T-helper 1 cell treated with Interleukin-12 subunit alpha and Interleukin-12 subunit beta and Interleukin-4 antibody, amounts not matched to agents 30 μg/mL and 1 μg/mL, for 36 hours (primary cell): ENCODE measurements around the gene TBX10.
"Not testable (repeated sequence)": the region's sequence is repeated elsewhere in the genome, so short reads cannot be mapped to it uniquely, and the experiment has no call there.

Experiments
- H3K27ac Mint-ChIP-seq: one replicate; pipeline ENCODE4 v1.8.0; 2021; ENCODE audit warnings: mild to moderate bottlenecking, mixed read lengths
- H3K27me3 Mint-ChIP-seq: one replicate; pipeline ENCODE4 v1.8.0; 2021; ENCODE audit warnings: low read depth, mixed read lengths
- H3K36me3 Mint-ChIP-seq: one replicate; pipeline ENCODE4 v1.8.0; 2021; ENCODE audit warnings: low read depth, mixed read lengths
- H3K4me1 Mint-ChIP-seq: one replicate; pipeline ENCODE4 v1.8.0; 2021; ENCODE audit warnings: low read depth, mixed read lengths
- H3K4me3 Mint-ChIP-seq: one replicate; pipeline ENCODE4 v1.8.0; 2021; ENCODE audit warnings: mild to moderate bottlenecking, moderate library complexity, mixed read lengths
- H3K9me3 Mint-ChIP-seq: one replicate; pipeline ENCODE4 v1.8.0; 2021; ENCODE audit warnings: mixed read lengths

Gene TBX10

DNA sequence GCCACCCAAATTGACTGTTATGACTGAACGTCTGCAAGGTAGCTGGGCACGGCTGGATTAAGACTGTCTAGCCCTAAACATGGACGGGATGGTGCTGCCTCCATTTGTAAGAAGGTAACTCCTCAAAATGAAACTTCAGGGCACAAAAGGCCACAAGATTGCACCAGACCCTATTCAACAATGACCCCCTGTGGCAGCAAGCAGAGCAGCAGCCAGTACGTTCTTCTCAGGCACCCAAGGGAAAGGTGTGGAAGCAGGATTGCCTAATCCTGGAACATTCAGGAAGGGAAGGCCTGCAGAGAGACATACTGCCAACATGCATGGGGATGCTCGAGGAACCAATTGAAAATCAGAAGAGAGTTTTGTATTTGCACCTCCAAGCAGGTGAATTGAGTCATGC is 4.5 kb upstream of the TBX10 start:
- H3K27ac Mint-ChIP-seq = no peak overlapping the region

DNA sequence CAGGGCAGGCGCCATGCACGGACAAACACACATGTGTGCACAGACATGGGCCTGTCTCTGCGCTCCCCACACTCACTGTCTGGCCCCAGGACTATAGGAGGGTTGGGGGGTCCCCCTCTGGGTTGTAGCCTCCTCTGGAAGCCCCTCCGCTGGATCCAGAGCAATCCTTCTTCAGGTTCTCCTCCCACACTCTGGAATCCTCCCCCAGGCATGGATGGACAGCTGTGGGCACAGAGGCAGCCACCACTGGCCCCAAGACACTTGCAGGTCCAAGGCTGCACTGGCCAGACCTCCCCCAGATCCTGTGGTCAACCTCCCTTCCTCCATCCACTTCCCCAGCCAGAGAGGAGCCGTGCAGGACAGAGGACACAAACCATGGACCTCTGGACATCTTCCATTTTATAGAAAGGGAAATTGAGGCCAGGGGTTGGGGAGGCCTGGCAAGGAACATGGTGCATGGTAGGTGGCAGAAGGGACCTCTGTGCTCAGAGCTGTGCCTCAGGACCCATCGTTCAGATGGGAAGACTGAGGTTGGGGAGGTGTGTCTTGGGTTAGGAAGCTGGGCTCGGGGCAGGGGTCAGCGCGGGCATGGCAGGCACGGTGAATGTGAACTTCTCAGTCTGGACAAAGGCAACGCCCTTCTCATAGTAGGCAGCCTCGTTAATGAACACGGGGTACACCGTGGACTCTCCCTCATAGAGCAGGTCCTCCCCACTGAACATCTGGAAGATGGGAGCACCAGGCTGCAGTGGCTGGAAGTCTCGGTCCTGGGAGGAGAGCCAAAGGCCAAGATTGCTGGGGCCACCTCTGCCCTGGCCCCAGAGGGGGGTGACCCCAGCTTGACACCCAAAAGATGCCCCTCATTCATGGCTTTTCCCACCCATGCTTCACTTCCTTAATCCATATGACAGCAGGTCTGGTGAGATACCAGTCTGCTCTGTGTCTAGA is 2.9 kb upstream of the TBX10 start:
- no peak overlapping the region for H3K27ac Mint-ChIP-seq
- H3K4me3 Mint-ChIP-seq = no peak overlapping the region
- H3K9me3 Mint-ChIP-seq = no peaks in the 10 kb centered on the region
- no peaks in the 10 kb centered on the region for H3K36me3 Mint-ChIP-seq
- peaks cover 13% of the 10 kb centered on the region for H3K4me1 Mint-ChIP-seq
- H3K27me3 Mint-ChIP-seq = peaks cover 11% of the 10 kb centered on the region

More for the DNA sequence above, 4.5 kb upstream of the TBX10 start:
- no peaks in the 10 kb centered on the region for H3K9me3 Mint-ChIP-seq
- peaks cover 13% of the 10 kb centered on the region for H3K4me1 Mint-ChIP-seq
- H3K4me3 Mint-ChIP-seq = no peak overlapping the region
- H3K27me3 Mint-ChIP-seq = peaks cover 11% of the 10 kb centered on the region
- H3K36me3 Mint-ChIP-seq = no peaks in the 10 kb centered on the region

DNA sequence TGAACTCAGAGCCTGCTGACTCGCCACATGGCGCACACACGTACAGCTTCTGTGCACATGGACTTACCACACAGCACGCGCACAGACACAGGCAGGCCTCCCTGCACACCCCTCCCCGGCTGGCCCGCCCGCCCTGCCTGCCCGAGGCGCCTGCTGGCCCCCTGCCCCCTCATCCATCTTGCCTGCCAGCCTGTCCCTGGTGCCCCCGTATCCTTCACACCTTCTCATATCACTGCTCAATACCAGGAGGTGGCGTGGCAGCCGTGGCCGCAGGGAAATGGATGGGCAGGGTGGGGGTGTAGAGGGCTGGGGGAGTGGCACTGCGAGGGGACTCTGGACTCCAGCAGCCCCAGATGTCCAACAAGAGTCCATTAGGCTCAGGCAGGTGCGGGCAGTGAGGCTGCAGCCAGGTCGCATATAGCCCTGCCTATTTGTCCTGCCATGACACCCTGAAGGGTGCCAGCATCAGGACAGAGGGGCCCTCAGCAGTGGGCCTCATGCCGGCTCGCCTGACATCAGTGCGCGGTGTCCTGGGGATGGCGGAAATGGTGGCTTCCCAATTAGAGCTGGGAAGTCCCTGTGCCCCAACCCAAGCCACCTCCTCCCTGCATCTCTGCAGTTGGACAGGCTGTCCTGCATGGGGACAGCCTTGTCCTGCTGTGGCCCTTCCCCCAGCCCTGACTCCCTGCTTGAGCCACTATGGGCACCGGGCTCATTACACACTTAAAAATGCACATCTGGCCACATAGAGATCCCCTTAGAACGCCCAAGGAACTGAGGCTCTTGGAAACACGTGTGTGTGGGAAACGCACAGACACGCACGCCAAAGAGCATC is 2.0 kb upstream of the TBX10 start:
- Mint-ChIP-seq H3K4me3 (no peak overlapping the region), H3K36me3 (no peaks in the 10 kb centered on the region), H3K9me3 (no peaks in the 10 kb centered on the region), H3K27me3 (peaks cover 4% of the 10 kb centered on the region), H3K27ac (no peak overlapping the region), H3K4me1 (peaks cover 6% of the 10 kb centered on the region)

DNA sequence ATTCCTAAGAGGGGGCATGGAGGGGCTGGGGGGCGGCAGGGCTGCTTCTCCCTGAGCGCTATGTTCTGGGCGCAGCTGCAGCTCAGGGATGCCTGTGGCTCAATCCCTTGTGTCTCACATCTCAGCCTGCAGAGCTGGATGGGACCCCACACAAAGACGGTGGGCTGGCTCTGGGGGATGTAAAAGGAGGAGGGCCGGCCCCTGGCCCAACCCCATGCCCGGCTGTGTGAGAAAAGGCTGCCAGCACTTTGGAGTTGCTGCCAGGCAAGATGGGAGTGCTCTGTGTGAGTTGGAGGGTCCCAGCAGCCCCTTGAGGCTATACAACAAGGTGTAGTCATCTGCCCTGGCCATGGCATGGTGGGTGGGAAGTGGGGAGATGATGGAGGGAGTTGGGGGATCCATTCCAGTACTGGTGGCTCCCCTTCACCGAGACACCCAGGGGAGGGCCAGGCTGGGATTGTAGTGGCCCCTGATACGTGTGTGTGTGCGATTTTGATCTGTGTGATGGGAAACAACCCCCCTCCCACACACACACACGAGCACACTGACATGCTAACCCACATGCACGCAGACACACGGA is 1.3 kb upstream of the TBX10 start:
- Mint-ChIP-seq H3K27me3 (no peaks in the 10 kb centered on the region), H3K36me3 (no peaks in the 10 kb centered on the region), H3K4me3 (no peak overlapping the region), H3K4me1 (no peaks in the 10 kb centered on the region), H3K9me3 (no peaks in the 10 kb centered on the region), H3K27ac (no peak overlapping the region)

DNA sequence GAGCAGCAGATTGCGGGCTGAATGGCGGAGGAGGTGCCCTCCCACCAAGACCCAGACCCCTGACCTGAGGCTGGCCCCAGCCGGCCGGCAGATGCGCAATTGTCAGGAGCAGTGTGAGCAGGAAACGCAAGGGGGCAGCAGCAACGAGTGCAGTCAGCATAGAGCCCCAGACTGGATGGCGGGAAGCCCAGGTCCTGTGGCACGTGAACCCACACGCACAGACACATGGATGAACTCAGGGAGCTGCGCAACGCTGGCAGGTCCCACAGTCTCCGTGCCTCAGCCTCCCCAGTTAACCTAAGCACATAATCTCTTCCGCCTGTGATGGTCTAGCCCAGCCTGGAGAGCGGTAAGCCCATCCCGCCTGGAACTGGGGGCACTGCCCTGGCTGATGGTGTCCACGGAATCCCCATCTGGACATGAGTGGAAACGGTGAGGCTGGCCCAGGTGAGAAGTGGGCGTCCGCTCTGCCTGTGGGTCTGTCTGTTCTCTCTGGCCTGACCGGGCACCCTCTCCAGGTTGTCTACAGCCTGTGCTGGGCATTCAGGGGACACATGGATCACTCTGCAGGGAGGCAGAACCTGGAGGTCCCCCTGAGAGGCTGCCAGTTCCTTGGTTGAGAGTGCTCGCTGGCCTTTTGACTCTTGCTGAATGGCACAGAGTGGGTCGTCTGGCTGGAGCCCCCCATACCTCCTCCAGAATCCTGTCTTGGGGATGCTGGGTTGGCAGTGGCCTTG is 626 bp upstream of the TBX10 start:
- H3K9me3 Mint-ChIP-seq = no peaks in the 10 kb centered on the region
- no peak overlapping the region for H3K4me3 Mint-ChIP-seq
- no peaks in the 10 kb centered on the region for H3K27me3 Mint-ChIP-seq
- no peaks in the 10 kb centered on the region for H3K4me1 Mint-ChIP-seq
- H3K27ac Mint-ChIP-seq = no peak overlapping the region
- H3K36me3 Mint-ChIP-seq = no peaks in the 10 kb centered on the region

DNA sequence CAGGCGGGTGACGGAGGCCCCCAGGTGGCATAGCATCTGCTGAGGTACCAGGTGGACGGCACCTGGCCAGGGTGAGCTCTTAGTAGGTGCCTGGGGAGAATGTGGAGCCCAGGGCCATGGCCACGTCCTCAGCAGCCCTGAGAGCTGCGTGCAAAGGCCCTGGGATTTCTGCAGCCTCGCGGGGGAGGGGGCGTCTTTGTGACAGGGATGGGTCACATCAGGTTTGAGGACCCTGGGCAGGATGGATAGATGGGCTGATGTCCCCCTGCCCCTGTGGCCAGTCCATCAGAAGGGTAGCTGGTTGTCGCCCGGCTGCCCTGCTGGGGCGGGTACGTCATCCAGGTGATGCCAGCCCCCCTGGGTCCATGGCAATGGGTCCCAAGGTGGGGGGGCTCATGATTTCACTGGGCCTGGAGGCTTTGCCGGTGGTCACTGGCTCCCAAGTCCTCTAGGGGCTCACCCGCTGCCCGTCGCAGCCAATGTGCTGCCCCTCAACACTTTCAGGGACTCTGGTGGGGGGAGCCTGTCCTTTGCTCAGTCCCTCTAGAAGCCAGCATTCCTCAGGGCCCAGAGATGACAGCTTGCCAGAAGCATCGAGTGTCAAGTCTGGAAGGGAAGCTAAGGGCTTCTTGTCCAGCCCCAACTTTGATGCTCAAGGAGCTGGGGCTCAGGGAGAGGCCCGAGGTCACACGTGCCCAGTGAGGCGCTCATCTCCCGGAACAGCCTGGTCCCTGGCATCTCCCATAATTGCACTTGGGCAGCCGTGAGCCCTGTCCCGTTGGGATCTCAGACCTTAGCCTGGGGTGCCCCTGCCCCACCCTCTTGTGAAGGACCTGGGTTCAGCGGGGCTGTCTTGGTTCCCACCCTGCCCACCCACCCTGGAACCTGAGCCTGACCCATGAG is 777 bp downstream of the TBX10 start:
- H3K36me3 Mint-ChIP-seq = no peaks in the 10 kb centered on the region
- H3K27ac Mint-ChIP-seq = no peak overlapping the region
- no peaks in the 10 kb centered on the region for H3K4me1 Mint-ChIP-seq
- H3K27me3 Mint-ChIP-seq = no peaks in the 10 kb centered on the region
- H3K9me3 Mint-ChIP-seq = no peaks in the 10 kb centered on the region
- H3K4me3 Mint-ChIP-seq = no peak overlapping the region

DNA sequence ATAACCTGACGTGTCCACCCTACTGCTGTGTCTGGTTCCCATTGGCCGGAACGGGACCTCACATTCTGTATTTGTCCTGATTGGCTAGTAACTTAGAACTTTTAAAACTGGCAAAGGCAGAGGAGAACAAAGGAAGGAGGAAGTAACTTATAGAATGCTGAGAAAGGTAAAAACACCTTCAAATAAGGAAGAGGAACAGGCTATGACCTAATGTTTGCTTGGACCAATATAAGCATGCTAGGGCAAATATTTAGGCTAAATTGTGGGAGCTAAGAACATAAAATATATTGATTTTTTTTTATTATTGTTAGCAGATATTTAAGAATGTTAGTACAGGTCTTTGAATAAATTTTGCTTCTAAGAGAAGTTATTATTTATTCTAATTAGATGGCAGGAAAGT is 2.1 kb downstream of the TBX10 start:
- not testable (repeated sequence) for H3K27ac Mint-ChIP-seq, H3K4me3 Mint-ChIP-seq, H3K36me3 Mint-ChIP-seq, H3K9me3 Mint-ChIP-seq, H3K27me3 Mint-ChIP-seq, H3K4me1 Mint-ChIP-seq

DNA sequence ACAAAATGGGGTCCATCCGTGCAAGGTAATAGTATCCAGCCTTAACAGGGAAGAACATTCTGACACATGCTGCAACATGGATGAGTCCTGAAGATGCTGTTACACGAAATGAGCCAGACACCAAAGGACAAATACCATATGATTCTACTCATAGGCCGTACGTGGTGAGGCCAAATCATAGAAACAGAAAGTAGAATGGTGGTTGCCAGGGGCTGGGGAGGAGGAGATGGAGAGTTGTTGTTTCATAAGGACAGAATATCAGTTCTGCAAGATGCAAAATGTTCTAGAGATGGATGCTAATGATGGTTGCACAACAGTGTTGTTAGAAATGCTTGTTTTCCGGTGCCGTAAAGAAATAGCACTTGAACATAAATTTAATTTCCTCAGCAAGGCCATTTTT is 2.6 kb downstream of the TBX10 start:
- Mint-ChIP-seq H3K4me3 (no peak overlapping the region), H3K4me1 (no peaks in the 10 kb centered on the region), H3K27ac (no peak overlapping the region)

DNA sequence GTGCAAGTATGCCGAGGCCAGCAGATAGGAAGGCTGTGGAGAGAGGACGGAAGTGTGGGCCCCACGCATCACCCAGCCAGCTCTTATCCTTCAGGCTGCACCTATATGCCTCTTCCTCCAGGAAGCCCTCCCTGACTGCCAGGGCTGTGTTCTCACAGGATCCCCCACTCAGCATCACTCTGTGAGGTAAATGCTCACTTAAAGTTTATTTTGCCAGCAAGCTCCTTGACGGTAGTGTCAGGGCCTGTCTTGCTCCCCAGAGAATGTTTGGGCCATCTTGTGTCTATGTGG is 4.4 kb downstream of the TBX10 start:
- Mint-ChIP-seq H3K36me3 (no peaks in the 10 kb centered on the region), H3K4me3 (no peak overlapping the region)

More for the DNA sequence above, 2.6 kb downstream of the TBX10 start:
- no peaks in the 10 kb centered on the region for H3K9me3 Mint-ChIP-seq
- no peaks in the 10 kb centered on the region for H3K27me3 Mint-ChIP-seq
- no peaks in the 10 kb centered on the region for H3K36me3 Mint-ChIP-seq

DNA sequence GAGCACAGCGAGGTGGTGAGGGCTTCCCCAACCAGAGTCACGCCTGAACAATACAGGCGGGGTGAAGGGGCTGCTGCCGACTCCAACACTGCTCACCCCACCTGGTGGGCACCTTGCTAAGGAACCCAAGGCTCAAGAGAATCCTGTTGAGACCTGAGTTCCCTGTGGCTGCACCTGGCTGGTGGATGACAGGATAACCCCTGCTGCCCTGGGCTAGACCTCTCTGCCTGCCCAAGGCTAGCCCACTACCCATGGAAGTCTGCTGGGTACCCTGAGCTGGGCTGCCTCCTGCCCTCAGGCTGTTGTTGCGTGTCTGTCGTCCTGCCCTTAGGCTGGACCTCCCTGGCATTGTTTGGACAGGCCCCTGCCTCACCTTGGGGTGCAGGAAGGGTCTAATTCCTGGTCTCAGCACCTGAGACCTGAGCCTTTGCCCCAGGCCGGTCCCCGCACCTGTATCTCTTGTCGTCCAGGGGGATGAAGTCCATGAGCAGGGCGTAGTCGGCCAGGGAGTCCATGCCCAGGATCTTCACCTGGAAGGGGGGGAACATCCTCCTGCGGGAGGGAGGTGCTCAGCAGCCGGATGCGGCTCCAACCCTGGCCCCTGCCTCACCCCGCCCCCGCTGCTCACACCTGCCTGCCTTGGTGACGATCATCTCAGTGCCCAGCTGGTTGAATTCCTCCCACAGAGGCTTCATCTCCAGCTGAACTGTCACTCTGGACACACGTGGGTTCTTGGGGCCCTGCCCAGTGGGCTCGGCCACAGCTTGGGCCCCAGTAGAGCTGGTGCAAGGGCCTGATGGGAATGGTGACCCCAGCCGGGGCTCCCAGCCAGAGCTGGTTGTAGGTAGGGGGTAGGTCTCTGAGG is 5.0 kb downstream of the TBX10 start:
- H3K4me3 Mint-ChIP-seq = no peak overlapping the region
- H3K9me3 Mint-ChIP-seq = no peaks in the 10 kb centered on the region
- H3K27ac Mint-ChIP-seq = no peak overlapping the region
- H3K4me1 Mint-ChIP-seq = peaks cover 6% of the 10 kb centered on the region
- H3K36me3 Mint-ChIP-seq = no peaks in the 10 kb centered on the region
- no peaks in the 10 kb centered on the region for H3K27me3 Mint-ChIP-seq

More for the DNA sequence above, 4.4 kb downstream of the TBX10 start:
- Mint-ChIP-seq H3K27me3 (no peaks in the 10 kb centered on the region), H3K27ac (no peak overlapping the region), H3K9me3 (no peaks in the 10 kb centered on the region), H3K4me1 (peaks cover 6% of the 10 kb centered on the region)

DNA sequence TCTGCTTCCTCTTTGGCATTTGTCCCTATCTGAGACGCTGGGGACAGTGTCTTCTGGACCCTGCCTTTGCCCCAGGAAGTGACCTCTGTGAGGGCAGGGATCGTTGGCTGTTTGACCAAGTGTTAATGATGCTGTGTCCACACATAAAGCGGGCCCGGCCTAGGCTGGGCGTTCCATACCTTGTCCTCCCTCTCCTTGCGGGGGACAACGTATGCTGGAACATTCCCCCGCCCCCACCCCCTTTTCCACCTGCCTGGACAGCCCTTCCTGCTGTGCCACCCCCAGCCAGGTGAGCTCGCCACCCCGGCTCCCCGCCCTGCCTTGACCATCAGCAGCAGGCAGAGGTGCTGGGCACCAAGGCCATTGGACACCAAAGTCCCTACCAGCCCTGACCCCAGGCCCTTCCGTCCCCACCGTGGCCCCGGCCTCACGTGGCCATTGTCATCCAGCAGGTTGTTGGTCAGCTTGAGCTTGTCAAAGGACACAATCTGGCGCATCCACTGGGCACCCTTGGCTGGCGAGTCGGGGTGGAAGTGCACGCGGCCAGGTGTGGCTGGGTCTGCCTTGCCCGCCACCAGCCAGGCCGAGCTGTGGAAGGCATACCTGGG is 5.7 kb downstream of the TBX10 start:
- H3K27me3 Mint-ChIP-seq = no peaks in the 10 kb centered on the region
- H3K4me1 Mint-ChIP-seq = peaks cover 8% of the 10 kb centered on the region
- H3K36me3 Mint-ChIP-seq = no peaks in the 10 kb centered on the region
- H3K27ac Mint-ChIP-seq = no peak overlapping the region
- no peaks in the 10 kb centered on the region for H3K9me3 Mint-ChIP-seq
- H3K4me3 Mint-ChIP-seq = no peak overlapping the region

DNA sequence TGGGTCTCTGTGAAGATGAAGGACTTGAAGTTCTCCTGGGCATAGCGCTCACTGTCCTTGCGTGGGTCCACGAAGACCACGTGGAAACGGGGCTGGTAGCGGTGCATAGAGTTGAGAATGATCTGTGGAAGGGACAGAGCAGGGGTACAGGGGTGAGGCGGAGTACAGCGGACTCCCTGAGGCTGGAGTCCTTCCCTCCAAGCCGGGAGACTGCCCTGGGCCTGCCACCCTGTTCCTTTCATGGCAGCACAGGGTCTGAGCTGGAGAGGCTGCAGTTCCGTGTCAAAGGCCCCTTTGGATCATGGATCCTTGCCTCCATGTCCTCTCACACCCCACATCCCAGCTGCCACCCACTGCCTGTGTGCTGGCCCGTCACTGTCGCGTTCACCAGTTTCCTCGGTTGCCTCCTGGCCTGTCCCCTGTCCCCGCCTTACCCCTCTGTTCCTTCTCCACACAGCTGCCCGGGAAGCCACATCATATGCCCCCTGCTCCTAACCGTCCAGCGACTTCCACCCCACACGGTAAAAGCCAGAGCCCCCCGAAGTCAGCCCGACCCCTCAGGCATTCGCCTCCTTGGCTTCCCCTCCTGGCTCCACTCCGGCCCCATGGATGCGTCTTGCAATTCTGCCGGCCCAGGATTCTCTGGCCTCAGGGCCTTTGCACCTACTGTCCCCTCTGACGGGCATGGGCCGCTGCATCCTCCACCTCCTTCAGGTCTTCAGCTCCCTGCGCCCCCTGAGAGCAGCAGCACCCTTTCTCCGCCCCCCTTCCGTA is 6.4 kb downstream of the TBX10 start:
- Mint-ChIP-seq H3K27me3 (no peaks in the 10 kb centered on the region), H3K36me3 (no peaks in the 10 kb centered on the region), H3K4me3 (no peak overlapping the region), H3K27ac (no peak overlapping the region), H3K9me3 (no peaks in the 10 kb centered on the region), H3K4me1 (peaks cover 8% of the 10 kb centered on the region)
